Central memory CD8-positive, alpha-beta T cell (primary cell): ENCODE results near the gene ANKRD65.
"Not testable (repeated sequence)": the region's sequence is repeated elsewhere in the genome, so short reads cannot be mapped to it uniquely, and the experiment has no call there.

ENCODE experiments used
- ATAC-seq: fragments of 150-1000 bp; cut with Tn5 transposase; replicated peaks from 2 replicates; pipeline ENCODE4 v1.10.0; 2022; ENCODE audit warnings: mild to moderate bottlenecking, moderate FRiP score, moderate number of reproducible peaks; ENCODE audit not compliant: poor library complexity, severe bottlenecking; ENCODE audit errors: extremely low read depth
- DNase-seq, 2 donors: peaks; one replicate each; pipeline ENCODE4 v3.0.0; 2021; ENCODE audit warnings: low spot score in 2 of 2
- H3K27ac Mint-ChIP-seq: one replicate; pipeline ENCODE4 v1.8.0; 2022; ENCODE audit warnings: low read depth, mild to moderate bottlenecking, moderate library complexity, mixed read lengths
- H3K27me3 Mint-ChIP-seq: one replicate; pipeline ENCODE4 v1.8.0; 2022; ENCODE audit warnings: mixed read lengths
- H3K36me3 Mint-ChIP-seq: one replicate; pipeline ENCODE4 v1.8.0; 2022; ENCODE audit warnings: mild to moderate bottlenecking, moderate library complexity, mixed read lengths; ENCODE audit not compliant: insufficient read depth
- H3K4me1 Mint-ChIP-seq: one replicate; pipeline ENCODE4 v1.8.0; 2022; ENCODE audit warnings: mixed read lengths
- H3K4me3 Mint-ChIP-seq: one replicate; pipeline ENCODE4 v1.8.0; 2022; ENCODE audit warnings: mild to moderate bottlenecking, moderate library complexity, mixed read lengths
- H3K9me3 Mint-ChIP-seq: one replicate; pipeline ENCODE4 v1.8.0; 2022; ENCODE audit warnings: mixed read lengths

The ANKRD65 gene

GRCh38 chr1:1454286-1455056, 33.4 kb upstream of the ANKRD65 start:
- H3K4me3 Mint-ChIP-seq, ATAC-seq, H3K4me1 Mint-ChIP-seq: not testable (repeated sequence)

GRCh38 chr1:1452882-1453281, 31.8 kb upstream of the ANKRD65 start:
- no peaks in the 10 kb centered on the region for H3K27me3 Mint-ChIP-seq
- H3K36me3 Mint-ChIP-seq, result no peaks in the 10 kb centered on the region
- no peak for DNase-seq
- no peak for ATAC-seq
- H3K27ac Mint-ChIP-seq, result no peak overlapping the region
- no peaks in the 10 kb centered on the region for H3K4me1 Mint-ChIP-seq
- H3K4me3 Mint-ChIP-seq, result no peak overlapping the region
- H3K9me3 Mint-ChIP-seq, result no peaks in the 10 kb centered on the region

More at GRCh38 chr1:1454286-1455056, 33.4 kb upstream of the ANKRD65 start:
- H3K27me3 Mint-ChIP-seq, H3K9me3 Mint-ChIP-seq, H3K36me3 Mint-ChIP-seq, H3K27ac Mint-ChIP-seq, DNase-seq: not testable (repeated sequence)

GRCh38 chr1:1452365-1452739, 31.3 kb upstream of the ANKRD65 start:
- H3K4me1 Mint-ChIP-seq, H3K27ac Mint-ChIP-seq, H3K4me3 Mint-ChIP-seq, H3K9me3 Mint-ChIP-seq, H3K36me3 Mint-ChIP-seq, ATAC-seq, DNase-seq, H3K27me3 Mint-ChIP-seq: not testable (repeated sequence)

GRCh38 chr1:1451696-1452364, 30.8 kb upstream of the ANKRD65 start:
- H3K4me3 Mint-ChIP-seq, result no peak overlapping the region
- no peaks in the 10 kb centered on the region for H3K36me3 Mint-ChIP-seq
- no peak overlapping the region for H3K27ac Mint-ChIP-seq
- H3K9me3 Mint-ChIP-seq, result no peaks in the 10 kb centered on the region
- no peaks in the 10 kb centered on the region for H3K4me1 Mint-ChIP-seq
- DNase-seq (no peak), ATAC-seq (no peak)
- H3K27me3 Mint-ChIP-seq, result no peaks in the 10 kb centered on the region

- DNase-seq, H3K27ac Mint-ChIP-seq, H3K36me3 Mint-ChIP-seq, H3K4me1 Mint-ChIP-seq, H3K27me3 Mint-ChIP-seq, ATAC-seq, H3K9me3 Mint-ChIP-seq, H3K4me3 Mint-ChIP-seq: not testable (repeated sequence)
These were observed 29.5 kb upstream of the ANKRD65 start for GRCh38 chr1:1450616-1451015.

- DNase-seq (no peak), ATAC-seq (no peak)
- Mint-ChIP-seq H3K9me3 (no peaks in the 10 kb centered on the region), H3K27ac (no peak within 1 kb of the TSS), H3K4me3 (no peak within 1 kb of the TSS), H3K4me1 (no peaks in the 10 kb centered on the region), H3K36me3 (no peaks in the 10 kb centered on the region), H3K27me3 (no peaks in the 10 kb centered on the region)
These were observed 28.1 kb upstream of the ANKRD65 start, which contains the start of gene ATAD3C for GRCh38 chr1:1449099-1449739. Gene ATAD3C (plus strand): TSS chr1:1449689. CDS start chr1:1450684, 995 bp downstream.

GRCh38 chr1:1446631-1447030, 25.6 kb upstream of the ANKRD65 start:
- H3K9me3 Mint-ChIP-seq, H3K4me3 Mint-ChIP-seq, H3K4me1 Mint-ChIP-seq, H3K36me3 Mint-ChIP-seq, H3K27ac Mint-ChIP-seq, ATAC-seq, DNase-seq, H3K27me3 Mint-ChIP-seq: not testable (repeated sequence)

- H3K27ac Mint-ChIP-seq, result no peak overlapping the region
- no peaks in the 10 kb centered on the region for H3K27me3 Mint-ChIP-seq
- H3K36me3 Mint-ChIP-seq, result no peaks in the 10 kb centered on the region
- DNase-seq (no peak), ATAC-seq (no peak)
- no peaks in the 10 kb centered on the region for H3K9me3 Mint-ChIP-seq
- no peak overlapping the region for H3K4me3 Mint-ChIP-seq
- no peaks in the 10 kb centered on the region for H3K4me1 Mint-ChIP-seq
These were observed 21.1 kb upstream of the ANKRD65 start for GRCh38 chr1:1442069-1442770.

GRCh38 chr1:1441002-1441888, 20.2 kb upstream of the ANKRD65 start:
- Mint-ChIP-seq H3K4me3 (no peak overlapping the region), H3K9me3 (no peaks in the 10 kb centered on the region), H3K27me3 (peaks cover 6% of the 10 kb centered on the region), H3K27ac (no peak overlapping the region), H3K36me3 (no peaks in the 10 kb centered on the region), H3K4me1 (no peaks in the 10 kb centered on the region)
- ATAC-seq (peak; percentile 73), DNase-seq (peak in 1 of 2 donors; percentile 39)

GRCh38 chr1:1440262-1441001, 19.4 kb upstream of the ANKRD65 start:
- ATAC-seq (no peak), DNase-seq (no peak)
- no peak overlapping the region for H3K4me3 Mint-ChIP-seq
- peaks cover 8% of the 10 kb centered on the region for H3K27me3 Mint-ChIP-seq
- H3K36me3 Mint-ChIP-seq, result no peaks in the 10 kb centered on the region
- no peak overlapping the region for H3K27ac Mint-ChIP-seq
- no peaks in the 10 kb centered on the region for H3K4me1 Mint-ChIP-seq
- no peaks in the 10 kb centered on the region for H3K9me3 Mint-ChIP-seq

GRCh38 chr1:1439546-1440261, 18.6 kb upstream of the ANKRD65 start:
- Mint-ChIP-seq H3K4me1 (no peaks in the 10 kb centered on the region), H3K4me3 (no peak overlapping the region), H3K9me3 (no peaks in the 10 kb centered on the region), H3K27me3 (peaks cover 15% of the 10 kb centered on the region), H3K36me3 (no peaks in the 10 kb centered on the region), H3K27ac (no peak overlapping the region)
- no peak for DNase-seq
- ATAC-seq, result no peak
